ENCODE measurements around the gene SPAG5. TPM values are rescaled to one million over a fixed set of nuclear protein-coding genes. Genes with fewer than 3 reads are reported as not detected.

SPAG5 gene
- total and polyA plus RNA-seq, 9 of the 15 experiments (the other 6 are each of a cell fraction or from before 2014, with no cell fraction given) = 94.4 to 286 (median 151) TPM

- 0 out of 2 replicates have a peak, but pooled peaks have one; percentile 81 for TF ChIP-seq ATF6 (CRISPR knock-in tag; IDR thresholded peaks at IDR 0.05)
- peak; percentile 81 for TF ChIP-seq ESRRA (IDR thresholded peaks at IDR 0.05; ENCODE audit: borderline replicate concordance, low read depth)
- TF ChIP-seq HCFC1 (IDR thresholded peaks at IDR 0.05; ENCODE audit: low read depth, low read length) = peak; percentile 70
- TF ChIP-seq MAFK (IDR thresholded peaks at IDR 0.05; ENCODE audit: low read length) = no peak
- peak; percentile 95 for TF ChIP-seq CREM (IDR thresholded peaks at IDR 0.05; ENCODE audit: low read depth)
- no peak for TF ChIP-seq CTCFL (IDR thresholded peaks at IDR 0.05; ENCODE audit: borderline replicate concordance, insufficient read depth, low read depth, low read length, poor library complexity, severe bottlenecking)
- peak; percentile 71 for TF ChIP-seq MTA1 (IDR thresholded peaks at IDR 0.05; ENCODE audit: borderline replicate concordance)
- no peak for TF ChIP-seq GTF2B (IDR thresholded peaks at IDR 0.05; ENCODE audit: extremely low read depth, insufficient read length)
- TF ChIP-seq ZNF668 (CRISPR knock-in tag; IDR thresholded peaks at IDR 0.05) = no peak
- peak; percentile 89 for TF ChIP-seq POLR2A (conservative IDR thresholded peaks at IDR 0.05)
- TF ChIP-seq NR0B1 (IDR thresholded peaks at IDR 0.05; ENCODE audit: partially characterized antibody) = no peak
- no peak for TF ChIP-seq NR3C1 (CRISPR knock-in tag; IDR thresholded peaks at IDR 0.05)
- TF ChIP-seq ZNF764 (CRISPR knock-in tag; IDR thresholded peaks at IDR 0.05; ENCODE audit: low read depth) = no peak
- TF ChIP-seq SMARCC2 (IDR thresholded peaks at IDR 0.05; ENCODE audit: low read depth) = 0 out of 2 replicates have a peak, but pooled peaks have one; percentile 19
- no peak for TF ChIP-seq ZBTB33 (CRISPR knock-in tag; IDR thresholded peaks at IDR 0.05)
- peak; percentile 49; the same call in 1 of the 2 replicates for TF ChIP-seq HLTF (IDR thresholded peaks at IDR 0.05)
- TF ChIP-seq ATF7 (IDR thresholded peaks at IDR 0.05) = peak; percentile 90
- TF ChIP-seq SRSF7 (optimal IDR thresholded peaks at IDR 0.05; ENCODE audit: low read depth, low read length) = no peak
- no peak for TF ChIP-seq ZNF583 (CRISPR knock-in tag; IDR thresholded peaks at IDR 0.05)
- peak; percentile 31; the same call in 1 of the 2 replicates for TF ChIP-seq ZKSCAN1 (IDR thresholded peaks at IDR 0.05; ENCODE audit: low read depth, low read length)
- no peak for TF ChIP-seq ZNF431 (CRISPR knock-in tag; IDR thresholded peaks at IDR 0.05)
- no peak for TF ChIP-seq CBX5 (IDR thresholded peaks at IDR 0.05; ENCODE audit: borderline replicate concordance, low read depth)
Measured at GRCh38 chr17:28644787-28645575, 46.2 kb upstream of the SPAG5 start, which contains the start of gene BLTP2 (continued).

Data from K562 (cell line).